ENCODE data around the gene P2RX6. TPM values are rescaled to one million over a fixed set of nuclear protein-coding genes. Genes with fewer than 3 reads are reported as not detected.

P2RX6 gene
- total and polyA plus RNA-seq, 9 of the 15 experiments (the other 6 are each of a cell fraction or from before 2014, with no cell fraction given), result 0.01 to 3.9 (median 1.5) TPM; not detected in 1

- TF ChIP-seq MYBL2 (IDR thresholded peaks at IDR 0.05; ENCODE audit: low read depth), result no peak
- no peak for TF ChIP-seq MYBL2 (CRISPR knock-in tag; IDR thresholded peaks at IDR 0.05; ENCODE audit: borderline replicate concordance)
- TF ChIP-seq GATAD2B (IDR thresholded peaks at IDR 0.05; ENCODE audit: borderline replicate concordance), result no peak
- TF ChIP-seq RNF2 (IDR thresholded peaks at IDR 0.05), result no peak
- TF ChIP-seq RCOR1 (IDR thresholded peaks at IDR 0.05; ENCODE audit: borderline replicate concordance in 1 of 2, low read depth in 2 of 2, low read length in 2 of 2), result peak in 1 of 2 experiments; percentile 33; a peak in 1 of 4 replicates
- TF ChIP-seq EWSR1 (IDR thresholded peaks at IDR 0.05; ENCODE audit: borderline replicate concordance, low read depth, partially characterized antibody), result no peak
- TF ChIP-seq THAP7 (CRISPR knock-in tag; IDR thresholded peaks at IDR 0.05), result no peak
- TF ChIP-seq MEF2A (IDR thresholded peaks at IDR 0.05; ENCODE audit: control insufficient read depth, low read depth, low read length), result no peak
- TF ChIP-seq HINFP (tag; conservative IDR thresholded peaks at IDR 0.05; ENCODE audit: low read depth), result no peak
- no peak for TF ChIP-seq ZFX (CRISPR knock-in tag; IDR thresholded peaks at IDR 0.05)
- no peak for TF ChIP-seq NR3C1 (CRISPR knock-in tag; IDR thresholded peaks at IDR 0.05)
- no peak for TF ChIP-seq TCF7 (IDR thresholded peaks at IDR 0.05; ENCODE audit: borderline replicate concordance)
- TF ChIP-seq, protein P1, sequence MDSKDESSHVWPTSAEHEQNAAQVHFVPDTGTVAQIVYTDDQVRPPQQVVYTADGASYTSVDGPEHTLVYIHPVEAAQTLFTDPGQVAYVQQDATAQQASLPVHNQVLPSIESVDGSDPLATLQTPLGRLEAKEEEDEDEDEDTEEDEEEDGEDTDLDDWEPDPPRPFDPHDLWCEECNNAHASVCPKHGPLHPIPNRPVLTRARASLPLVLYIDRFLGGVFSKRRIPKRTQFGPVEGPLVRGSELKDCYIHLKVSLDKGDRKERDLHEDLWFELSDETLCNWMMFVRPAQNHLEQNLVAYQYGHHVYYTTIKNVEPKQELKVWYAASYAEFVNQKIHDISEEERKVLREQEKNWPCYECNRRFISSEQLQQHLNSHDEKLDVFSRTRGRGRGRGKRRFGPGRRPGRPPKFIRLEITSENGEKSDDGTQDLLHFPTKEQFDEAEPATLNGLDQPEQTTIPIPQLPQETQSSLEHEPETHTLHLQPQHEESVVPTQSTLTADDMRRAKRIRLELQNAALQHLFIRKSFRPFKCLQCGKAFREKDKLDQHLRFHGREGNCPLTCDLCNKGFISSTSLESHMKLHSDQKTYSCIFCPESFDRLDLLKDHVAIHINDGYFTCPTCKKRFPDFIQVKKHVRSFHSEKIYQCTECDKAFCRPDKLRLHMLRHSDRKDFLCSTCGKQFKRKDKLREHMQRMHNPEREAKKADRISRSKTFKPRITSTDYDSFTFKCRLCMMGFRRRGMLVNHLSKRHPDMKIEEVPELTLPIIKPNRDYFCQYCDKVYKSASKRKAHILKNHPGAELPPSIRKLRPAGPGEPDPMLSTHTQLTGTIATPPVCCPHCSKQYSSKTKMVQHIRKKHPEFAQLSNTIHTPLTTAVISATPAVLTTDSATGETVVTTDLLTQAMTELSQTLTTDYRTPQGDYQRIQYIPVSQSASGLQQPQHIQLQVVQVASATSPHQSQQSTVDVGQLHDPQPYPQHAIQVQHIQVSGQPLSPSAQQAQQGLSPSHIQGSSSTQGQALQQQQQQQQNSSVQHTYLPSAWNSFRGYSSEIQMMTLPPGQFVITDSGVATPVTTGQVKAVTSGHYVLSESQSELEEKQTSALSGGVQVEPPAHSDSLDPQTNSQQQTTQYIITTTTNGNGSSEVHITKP (IDR thresholded peaks at IDR 0.05; ENCODE audit: partially characterized antibody), result no peak
- no peak for TF ChIP-seq TGIF2 (CRISPR knock-in tag; IDR thresholded peaks at IDR 0.05)
- TF ChIP-seq MXI1 (IDR thresholded peaks at IDR 0.05; ENCODE audit: low read depth, low read length), result no peak
- TF ChIP-seq TAF9B (IDR thresholded peaks at IDR 0.05; ENCODE audit: partially characterized antibody), result no peak
- no peak for TF ChIP-seq CBX8 (IDR thresholded peaks at IDR 0.05; ENCODE audit: borderline replicate concordance, extremely low read depth, low read depth, low read length, poor library complexity, severe bottlenecking)
- no peak for TF ChIP-seq ZNF785 (CRISPR knock-in tag; IDR thresholded peaks at IDR 0.05)
- TF ChIP-seq ZNF766 (CRISPR knock-in tag; conservative IDR thresholded peaks at IDR 0.05), result no peak
- TF ChIP-seq DIDO1 (tag; IDR thresholded peaks at IDR 0.05; ENCODE audit: low read depth), result peak; percentile 27; the same call in 1 of the 2 replicates
- TF ChIP-seq, protein P2, sequence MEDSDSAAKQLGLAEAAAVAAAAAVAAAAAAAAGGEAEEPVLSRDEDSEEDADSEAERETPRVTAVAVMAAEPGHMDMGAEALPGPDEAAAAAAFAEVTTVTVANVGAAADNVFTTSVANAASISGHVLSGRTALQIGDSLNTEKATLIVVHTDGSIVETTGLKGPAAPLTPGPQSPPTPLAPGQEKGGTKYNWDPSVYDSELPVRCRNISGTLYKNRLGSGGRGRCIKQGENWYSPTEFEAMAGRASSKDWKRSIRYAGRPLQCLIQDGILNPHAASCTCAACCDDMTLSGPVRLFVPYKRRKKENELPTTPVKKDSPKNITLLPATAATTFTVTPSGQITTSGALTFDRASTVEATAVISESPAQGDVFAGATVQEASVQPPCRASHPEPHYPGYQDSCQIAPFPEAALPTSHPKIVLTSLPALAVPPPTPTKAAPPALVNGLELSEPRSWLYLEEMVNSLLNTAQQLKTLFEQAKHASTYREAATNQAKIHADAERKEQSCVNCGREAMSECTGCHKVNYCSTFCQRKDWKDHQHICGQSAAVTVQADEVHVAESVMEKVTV (CRISPR knock-in tag; IDR thresholded peaks at IDR 0.05), result no peak
- TF ChIP-seq CBX3 (IDR thresholded peaks at IDR 0.05; ENCODE audit: borderline replicate concordance in 1 of 2, low read length in 2 of 2), result no peak
Measured at GRCh38 chr22:20982563-20982882, 32.4 kb upstream of the P2RX6 start (continued).

All from K562 (cell line).